ENCODE results near the gene RET.

GRCh38 chr10:43174969-43175368 lies 98.1 kb downstream of the RET start:
- TF ChIP-seq ZNF274 (IDR thresholded peaks at IDR 0.05; ENCODE audit: low read depth, low read length): no peak
- no peak for TF ChIP-seq SUZ12 (IDR thresholded peaks at IDR 0.05; ENCODE audit: extremely low read depth, insufficient read depth, insufficient read length)
